ENCODE results near the gene SHC3. TPM values are rescaled to one million over a fixed set of nuclear protein-coding genes. Genes with fewer than 3 reads are reported as not detected.

SHC3 gene
- total RNA-seq, 2 experiments from 2014 or later, result not detected

DNA sequence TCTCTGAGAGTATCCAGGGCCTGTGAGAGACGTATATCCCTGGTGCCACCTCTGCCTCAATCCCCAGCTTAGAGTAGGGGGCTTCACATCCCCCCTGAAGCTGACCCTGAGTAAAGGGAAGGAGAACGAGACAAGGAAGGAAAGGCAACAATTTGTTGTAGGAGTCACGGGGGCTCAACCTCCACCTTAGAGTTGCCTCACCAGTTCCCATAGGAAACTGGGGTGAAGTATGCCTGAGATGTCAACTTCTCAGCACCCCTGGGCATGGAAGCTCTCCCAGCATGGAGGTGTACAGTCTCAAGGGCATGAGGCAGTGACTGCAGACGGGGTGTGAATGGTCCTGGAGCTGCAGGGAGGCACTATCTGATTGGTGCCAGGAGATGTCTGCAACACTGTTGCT, 133.7 kb downstream of the SHC3 start:
- TF ChIP-seq CTCF (IDR thresholded peaks at IDR 0.05), result no peak
- H3K4me1 Mint-ChIP-seq (ENCODE audit: low read depth), result no peaks in the 10 kb centered on the region
- no peak for ATAC-seq (ENCODE audit: poor library complexity)
- H3K4me1 ChIP-seq (ENCODE audit: insufficient read depth, low read length), result no peaks in the 10 kb centered on the region
- no peak overlapping the region for H3K27ac Mint-ChIP-seq
- no peak overlapping the region for H3K27ac ChIP-seq (ENCODE audit: low read depth in 1 of 2, low read length in 2 of 2)
- CTCF ChIA-PET, result no interaction called here
- H3K4me3 Mint-ChIP-seq, result no peak overlapping the region
- no peaks in the 10 kb centered on the region for H3K36me3 ChIP-seq (ENCODE audit: insufficient read depth, low read length)
- DNase-seq, result no peak
- POLR2A ChIA-PET, result no interaction called here
- no peaks in the 10 kb centered on the region for H3K36me3 Mint-ChIP-seq (ENCODE audit: low read depth)
- no peaks in the 10 kb centered on the region for H3K9me3 ChIP-seq (ENCODE audit: control insufficient read depth in 1 of 2, insufficient read depth in 1 of 2, low read length in 2 of 2)
- peaks cover 36% of the 10 kb centered on the region for H3K27me3 Mint-ChIP-seq
- intact Hi-C loops (cut with DNase I, micrococcal nuclease), result no loop called here
- peaks cover 0 to 10% of the 10 kb centered on the region in 2 experiments for H3K27me3 ChIP-seq (ENCODE audit: control insufficient read depth in 1 of 2, insufficient read depth in 2 of 2, low read length in 2 of 2)
- no peak overlapping the region for H3K4me3 ChIP-seq (ENCODE audit: low read length)
- no peaks in the 10 kb centered on the region for H3K9me3 Mint-ChIP-seq

DNA sequence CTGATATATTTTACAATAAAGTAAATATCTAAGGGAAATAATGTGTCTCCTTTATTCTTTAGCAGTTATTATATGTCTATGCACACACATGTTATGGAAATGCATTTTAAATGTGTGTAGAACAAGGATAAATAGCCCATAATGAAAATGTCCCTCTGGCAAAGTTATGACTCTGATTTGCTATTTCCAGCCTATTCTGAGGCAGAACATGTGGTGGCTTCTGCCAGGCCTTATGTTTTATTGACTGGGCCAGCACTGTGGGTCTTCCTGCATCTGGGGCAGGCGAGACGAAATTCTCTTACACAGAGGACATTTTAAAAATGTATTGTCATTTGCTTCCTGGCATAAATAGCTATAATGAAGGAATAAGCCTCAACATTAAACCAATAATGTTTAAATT, 134.5 kb downstream of the SHC3 start:
- no peak for TF ChIP-seq CTCF (IDR thresholded peaks at IDR 0.05)
- no peak for ATAC-seq (ENCODE audit: poor library complexity)

DNA sequence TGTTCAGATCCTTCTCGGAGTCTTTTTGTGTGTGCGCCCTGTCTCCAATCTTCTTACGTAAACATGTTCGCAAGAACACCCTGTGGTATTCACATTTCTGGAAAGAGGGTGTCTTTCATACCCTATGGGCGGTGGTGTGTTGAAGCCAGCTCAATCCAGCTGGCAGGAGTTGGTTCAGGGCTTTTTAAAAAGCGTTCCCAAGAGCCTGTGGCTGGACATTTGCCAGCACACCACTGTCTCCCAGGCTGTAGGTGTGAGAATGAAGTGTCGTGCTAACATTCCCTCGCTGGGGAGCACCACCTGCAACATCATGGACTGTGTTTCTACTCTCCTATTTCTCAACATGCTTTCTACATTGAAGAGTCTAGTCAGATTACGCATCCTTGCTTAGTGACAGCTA, 135.6 kb downstream of the SHC3 start:
- Histone ChIP-seq H3K36me3 (ENCODE audit: insufficient read depth, low read length) (no peaks in the 10 kb centered on the region), H3K4me3 (ENCODE audit: low read length) (no peak overlapping the region)
- CTCF ChIA-PET, result interaction anchor here (0.6 kb wide), 1 partner anchor 462 kb away, joined by 3 read pairs; no protein-coding TSS in a partner anchor

More for the DNA sequence above, 134.5 kb downstream of the SHC3 start:
- Mint-ChIP-seq H3K4me3 (no peak overlapping the region), H3K4me1 (ENCODE audit: low read depth) (no peaks in the 10 kb centered on the region), H3K27ac (no peak overlapping the region), H3K27me3 (peaks cover 34% of the 10 kb centered on the region), H3K9me3 (no peaks in the 10 kb centered on the region), H3K36me3 (ENCODE audit: low read depth) (no peaks in the 10 kb centered on the region)
- Histone ChIP-seq H3K27ac (ENCODE audit: low read depth in 1 of 2, low read length in 2 of 2) (no peak overlapping the region), H3K27me3 (ENCODE audit: control insufficient read depth in 1 of 2, insufficient read depth in 2 of 2, low read length in 2 of 2) (peaks cover 0 to 10% of the 10 kb centered on the region in 2 experiments), H3K4me1 (ENCODE audit: insufficient read depth, low read length) (no peaks in the 10 kb centered on the region), H3K4me3 (ENCODE audit: low read length) (no peak overlapping the region), H3K36me3 (ENCODE audit: insufficient read depth, low read length) (no peaks in the 10 kb centered on the region), H3K9me3 (ENCODE audit: control insufficient read depth in 1 of 2, insufficient read depth in 1 of 2, low read length in 2 of 2) (no peaks in the 10 kb centered on the region)
- intact Hi-C loops (cut with DNase I, micrococcal nuclease), result no loop called here
- CTCF ChIA-PET, result no interaction called here
- POLR2A ChIA-PET, result no interaction called here
- DNase-seq, result no peak

More for the DNA sequence above, 135.6 kb downstream of the SHC3 start:
- H3K4me3 Mint-ChIP-seq, result no peak overlapping the region
- Histone ChIP-seq H3K9me3 (ENCODE audit: control insufficient read depth in 1 of 2, insufficient read depth in 1 of 2, low read length in 2 of 2) (no peaks in the 10 kb centered on the region), H3K27me3 (ENCODE audit: control insufficient read depth in 1 of 2, insufficient read depth in 2 of 2, low read length in 2 of 2) (peaks cover 0 to 10% of the 10 kb centered on the region in 2 experiments), H3K27ac (ENCODE audit: low read depth in 1 of 2, low read length in 2 of 2) (no peak overlapping the region), H3K4me1 (ENCODE audit: insufficient read depth, low read length) (no peaks in the 10 kb centered on the region)
- DNase-seq (no peak), ATAC-seq (ENCODE audit: poor library complexity) (no peak)
- H3K36me3 Mint-ChIP-seq (ENCODE audit: low read depth), result no peaks in the 10 kb centered on the region
- intact Hi-C loops (cut with DNase I, micrococcal nuclease), result no loop called here
- POLR2A ChIA-PET, result no interaction called here
- H3K27me3 Mint-ChIP-seq, result peaks cover 32% of the 10 kb centered on the region
- no peaks in the 10 kb centered on the region for H3K9me3 Mint-ChIP-seq
- TF ChIP-seq CTCF (IDR thresholded peaks at IDR 0.05), result no peak
- no peaks in the 10 kb centered on the region for H3K4me1 Mint-ChIP-seq (ENCODE audit: low read depth)
- no peak overlapping the region for H3K27ac Mint-ChIP-seq

Measured in CD4-positive, alpha-beta T cell (primary cell).